OCI-LY1 (cell line): ENCODE measurements around the gene ST6GAL1.

Experiments
- H2AFZ ChIP-seq: fragments of 200-600 bp; sonication (generic), shearing (Covaris generic); 2 replicates; pipeline ENCODE4 v1.6.0; 2014; ENCODE audit warnings: antibody characterized with exemption, mild to moderate bottlenecking, low read length
- H3F3A ChIP-seq: fragments of 200-600 bp; sonication (generic), shearing (Covaris generic); 2 replicates; pipeline ENCODE4 v1.6.0; 2014; ENCODE audit warnings: mild to moderate bottlenecking, antibody characterized with exemption, low read length, moderate library complexity; ENCODE audit not compliant: insufficient read depth
- H3K27ac ChIP-seq: fragments of 200-600 bp; sonication (generic); 2 replicates; pipeline ENCODE4 v1.5.1; 2014; ENCODE audit warnings: low read length, mixed run types, mild to moderate bottlenecking, low read depth; ENCODE audit not compliant: poor library complexity, severe bottlenecking
- H3K27me3 ChIP-seq: fragments of 200-600 bp; sonication (generic); 2 replicates; pipeline ENCODE4 v1.6.0; 2014; ENCODE audit warnings: antibody characterized with exemption, mild to moderate bottlenecking, low read length, moderate library complexity; ENCODE audit not compliant: insufficient read depth
- H3K36me3 ChIP-seq: fragments of 200-600 bp; sonication (generic); 2 replicates; pipeline ENCODE4 v1.6.1; 2014; ENCODE audit warnings: mild to moderate bottlenecking, antibody characterized with exemption, low read length, moderate library complexity, mixed read lengths; ENCODE audit not compliant: insufficient read depth
- H3K4me1 ChIP-seq: fragments of 200-600 bp; sonication (generic); 2 replicates; pipeline ENCODE4 v1.5.1; 2014; ENCODE audit warnings: mild to moderate bottlenecking, low read length, moderate library complexity; ENCODE audit not compliant: insufficient read depth, severe bottlenecking
- H3K4me2 ChIP-seq: fragments of 200-600 bp; sonication (generic), shearing (Covaris generic); 2 replicates; pipeline ENCODE4 v1.6.1; 2014; ENCODE audit warnings: low read length
- H3K4me3 ChIP-seq: fragments of 200-600 bp; sonication (generic); 2 replicates; pipeline ENCODE4 v1.5.1; 2014; ENCODE audit warnings: low read length, low read depth, mild to moderate bottlenecking, mixed read lengths; ENCODE audit not compliant: poor library complexity, severe bottlenecking
- H3K79me2 ChIP-seq: fragments of 200-600 bp; shearing (Covaris generic); 2 replicates; pipeline ENCODE4 v1.6.1; 2016; ENCODE audit warnings: mixed run types, low read length, mixed read lengths; ENCODE audit not compliant: insufficient read depth
- H3K9ac ChIP-seq: fragments of 200-600 bp; sonication (generic), shearing (Covaris generic); 2 replicates; pipeline ENCODE4 v1.6.1; 2014; ENCODE audit warnings: mild to moderate bottlenecking, low read length, mixed read lengths
- H3K9me2 ChIP-seq: fragments of 200-600 bp; sonication (generic), shearing (Covaris generic); 2 replicates; pipeline ENCODE4 v1.6.1; 2014; ENCODE audit warnings: low read depth, mild to moderate bottlenecking, low read length, mixed read lengths
- H3K9me3 ChIP-seq: fragments of 200-600 bp; shearing (Covaris generic); 2 replicates; pipeline ENCODE4 v1.6.1; 2014; ENCODE audit warnings: low read length, mixed read lengths
- H4K20me1 ChIP-seq: fragments of 200-600 bp; sonication (generic), shearing (Covaris generic); 2 replicates; pipeline ENCODE4 v1.6.0; 2016; ENCODE audit warnings: mild to moderate bottlenecking, low read length; ENCODE audit not compliant: insufficient read depth
- CTCF ChIP-seq: fragments of 200-600 bp; sonication (generic), shearing (Covaris generic); IDR thresholded peaks from 2 replicates; pipeline ENCODE4 v1.5.1; 2017; ENCODE audit warnings: mild to moderate bottlenecking, antibody characterized with exemption, low read length, moderate library complexity, mixed read lengths
- EZH2 ChIP-seq: fragments of 200-600 bp; sonication (generic), shearing (Covaris generic); IDR thresholded peaks from 2 replicates; pipeline ENCODE4 v1.8.0; 2017; ENCODE audit warnings: borderline replicate concordance, mixed run types, mild to moderate bottlenecking, antibody characterized with exemption, low read length, moderate library complexity, mixed read lengths

ST6GAL1 gene

GRCh38 chr3:187011915-187012314, 81.6 kb downstream of the ST6GAL1 start:
- Histone ChIP-seq H3K27me3 (no peaks in the 10 kb centered on the region), H3K9me2 (no peaks in the 10 kb centered on the region), H3K4me2 (peak overlapping the region; percentile 54), H2AFZ (no peak overlapping the region), H3K9ac (peak overlapping the region; percentile 71), H3K79me2 (0 out of 2 replicates have a peak, but pooled peaks cover 5% of the 10 kb centered on the region), H3K36me3 (peaks cover 25% of the 10 kb centered on the region), H3F3A (peaks cover 28% of the 10 kb centered on the region), H3K27ac (peak overlapping the region; percentile 96), H3K9me3 (no peaks in the 10 kb centered on the region), H4K20me1 (no peaks in the 10 kb centered on the region), H3K4me3 (peak overlapping the region; percentile 20), H3K4me1 (peaks cover 96% of the 10 kb centered on the region)
- TF ChIP-seq CTCF (no peak), EZH2 (no peak)

- H3K9me3 ChIP-seq, result no peaks in the 10 kb centered on the region
- peaks cover 20% of the 10 kb centered on the region for H3K36me3 ChIP-seq
- H3K9ac ChIP-seq, result peak overlapping the region; percentile 71
- peak overlapping the region; percentile 20 for H3K4me3 ChIP-seq
- H3F3A ChIP-seq, result peaks cover 23% of the 10 kb centered on the region
- H3K27me3 ChIP-seq, result no peaks in the 10 kb centered on the region
- no peak overlapping the region for H2AFZ ChIP-seq
- H3K79me2 ChIP-seq, result 0 out of 2 replicates have a peak, but pooled peaks cover 5% of the 10 kb centered on the region
- no peaks in the 10 kb centered on the region for H4K20me1 ChIP-seq
- TF ChIP-seq EZH2, result no peak
- TF ChIP-seq CTCF, result no peak
- H3K27ac ChIP-seq, result peak overlapping the region; percentile 96
- no peaks in the 10 kb centered on the region for H3K9me2 ChIP-seq
- peak overlapping the region; percentile 54 for H3K4me2 ChIP-seq
- H3K4me1 ChIP-seq, result peaks cover 96% of the 10 kb centered on the region
These were observed 82.3 kb downstream of the ST6GAL1 start for GRCh38 chr3:187012609-187013051.

GRCh38 chr3:187013159-187013716, 82.9 kb downstream of the ST6GAL1 start:
- H3K79me2 ChIP-seq, result 0 out of 2 replicates have a peak, but pooled peaks cover 5% of the 10 kb centered on the region
- H3K9ac ChIP-seq, result peak overlapping the region; percentile 71
- H3K9me3 ChIP-seq, result no peaks in the 10 kb centered on the region
- H4K20me1 ChIP-seq, result no peaks in the 10 kb centered on the region
- peak overlapping the region; percentile 96 for H3K27ac ChIP-seq
- H3K4me2 ChIP-seq, result peak overlapping the region; percentile 54
- no peaks in the 10 kb centered on the region for H3K9me2 ChIP-seq
- H3K36me3 ChIP-seq, result peaks cover 19% of the 10 kb centered on the region; the same call in 1 of the 2 replicates
- peaks cover 96% of the 10 kb centered on the region for H3K4me1 ChIP-seq
- peak overlapping the region; percentile 20 for H3K4me3 ChIP-seq
- no peak for TF ChIP-seq CTCF
- TF ChIP-seq EZH2, result no peak
- H3K27me3 ChIP-seq, result no peaks in the 10 kb centered on the region
- H3F3A ChIP-seq, result peaks cover 20% of the 10 kb centered on the region
- no peak overlapping the region for H2AFZ ChIP-seq
